HCT116 (cell line): ENCODE data around the gene WWP2. TPM values are rescaled to one million over a fixed set of nuclear protein-coding genes. Genes with fewer than 3 reads are reported as not detected.

Source experiments
- ATAC-seq: fragments of 200-7000 bp; cut with Tn5 transposase; 2 replicates; pipeline ENCODE4 v1.9.1; 2020; ENCODE audit warnings: mild to moderate bottlenecking, moderate library complexity
- BruUV-seq: library from RNA; stranded (reverse); fragments of 400-500 nt; replicated peaks from 2 replicates; lab custom pipeline; 2021; lab: Mats Ljungman, UMichigan
- CTCF ChIA-PET: fragments of 300-600 bp; sonication (Branson Sonifier 250); formaldehyde crosslinking; loops from one replicate; lab custom pipeline; 2021; ENCODE audit warnings: antibody characterized with exemption; lab: Charles Lee
- POLR2A ChIA-PET: fragments of 300-600, 350-600 bp; sonication (Branson Sonifier 250); formaldehyde crosslinking; loops from one replicate; lab custom pipeline; 2021; ENCODE audit warnings: antibody characterized with exemption; lab: Charles Lee
- RAD21 ChIA-PET, 2 experiments: fragments of 300-600 bp; sonication (Branson Sonifier 250); formaldehyde crosslinking; loops; one replicate each; lab custom pipeline; 2023; ENCODE audit warnings: low total read pairs in 2 of 2; ENCODE audit not compliant: uncharacterized antibody in 2 of 2, unreplicated experiment in 2 of 2, low non-redundant PET in 1 of 2; lab: Charles Lee
- DNase-seq: peaks from one replicate; pipeline ENCODE4 v3.0.0-alpha.2; 2010; ENCODE audit warnings: low read depth, low spot score
- H2AFZ ChIP-seq: fragments of 200-600 bp; shearing (Covaris generic), sonication (generic); 2 replicates; pipeline ENCODE4 v1.6.1; 2017; ENCODE audit warnings: low read depth, mixed run types, mixed read lengths, antibody characterized with exemption, low read length; ENCODE audit not compliant: poor library complexity, severe bottlenecking
- H3K27ac ChIP-seq: 2 replicates; pipeline ENCODE4 v1.5.1; 2012; ENCODE audit warnings: low read depth, low read length
- H3K27me3 ChIP-seq: fragments of 200-600 bp; sonication (generic); 2 replicates; pipeline ENCODE4 v1.6.1; 2016; ENCODE audit warnings: mixed run types, low read length, mixed read lengths; ENCODE audit not compliant: insufficient read depth
- H3K36me3 ChIP-seq, 2 experiments: fragments of 200-500 bp in 1 of 2; fragments of 200-600 bp in 1 of 2; sonication (Bioruptor generic) in 1 of 2; sonication (generic) in 1 of 2; 2 replicates each; pipeline versions ENCODE4 v1.5.1 to v1.6.1; 2014 to 2016; ENCODE audit warnings: low read length in 2 of 2, inconsistent platforms in 1 of 2, mixed read lengths in 1 of 2, mixed run types in 1 of 2; ENCODE audit not compliant: insufficient read depth in 2 of 2, control insufficient read depth in 1 of 2
- H3K4me1 ChIP-seq, 2 experiments: fragments of 200-600 bp in 1 of 2; sonication (generic) in 1 of 2; 2 replicates each; pipeline versions ENCODE4 v1.5.1 to v1.6.1; 2012 to 2017; ENCODE audit warnings: low read length in 2 of 2, inconsistent platforms in 1 of 2, mild to moderate bottlenecking in 1 of 2, mixed read lengths in 1 of 2, mixed run types in 1 of 2, moderate library complexity in 1 of 2; ENCODE audit not compliant: insufficient read depth in 2 of 2, control insufficient read depth in 1 of 2
- H3K4me2 ChIP-seq: fragments of 200-600 bp; sonication (generic); 2 replicates; pipeline ENCODE4 v1.6.1; 2017; ENCODE audit warnings: mixed run types, low read length, mixed read lengths
- H3K4me3 ChIP-seq, 2 experiments: fragments of 200-600 bp in 1 of 2; sonication (generic) in 1 of 2; replicated peaks in 1 of 2; 2 replicates each; pipeline ENCODE4 v1.5.1; 2011 to 2016; ENCODE audit warnings: low read length in 2 of 2, control low read depth in 1 of 2, low read depth in 1 of 2, mild to moderate bottlenecking in 1 of 2, mixed read lengths in 1 of 2, mixed run types in 1 of 2
- H3K79me2 ChIP-seq: fragments of 200-600 bp; sonication (generic); 2 replicates; pipeline ENCODE4 v1.6.1; 2017; ENCODE audit warnings: mild to moderate bottlenecking, mixed run types, low read length, moderate library complexity, mixed read lengths; ENCODE audit not compliant: insufficient read depth
- H3K9ac ChIP-seq: fragments of 200-600 bp; sonication (generic); 2 replicates; pipeline ENCODE4 v1.6.1; 2016; ENCODE audit warnings: low read length, mixed read lengths
- H3K9me2 ChIP-seq: fragments of 200-600 bp; sonication (generic), shearing (Covaris generic); 2 replicates; pipeline ENCODE4 v1.6.1; 2017; ENCODE audit warnings: mixed run types, mild to moderate bottlenecking, moderate library complexity; ENCODE audit not compliant: insufficient read depth
- H3K9me3 ChIP-seq, 2 experiments: fragments of 200-500 bp in 1 of 2; fragments of 200-600 bp in 1 of 2; sonication (Bioruptor generic) in 1 of 2; sonication (generic) in 1 of 2; 2 replicates each; pipeline ENCODE4 v1.6.1; 2014 to 2017; ENCODE audit warnings: low read length in 2 of 2, mixed read lengths in 2 of 2, inconsistent platforms in 1 of 2, low read depth in 1 of 2, mild to moderate bottlenecking in 1 of 2, mixed run types in 1 of 2, moderate library complexity in 1 of 2; ENCODE audit not compliant: control insufficient read depth in 1 of 2, insufficient read depth in 1 of 2
- H4K20me1 ChIP-seq: fragments of 200-600 bp; sonication (generic), shearing (Covaris generic); 2 replicates; pipeline ENCODE4 v1.6.1; 2017; ENCODE audit warnings: mixed run types, mild to moderate bottlenecking, moderate library complexity; ENCODE audit not compliant: insufficient read depth
- CBX3 ChIP-seq: IDR thresholded peaks from 2 replicates; pipeline ENCODE4 v1.6.1; 2012; ENCODE audit warnings: low read depth
- CEBPB ChIP-seq: IDR thresholded peaks from 2 replicates; pipeline ENCODE4 v1.6.1; 2012; ENCODE audit warnings: low read depth
- CTCF ChIP-seq, 3 experiments: fragments of 200-600 bp in 1 of 3; sonication (generic) in 1 of 3; IDR thresholded peaks in 2 of 3; conservative IDR thresholded peaks in 1 of 3; 2 replicates each; pipeline ENCODE4 v1.5.1; 2012 to 2017; ENCODE audit warnings: low read depth in 2 of 3, low read length in 2 of 3, antibody characterized with exemption in 1 of 3, borderline replicate concordance in 1 of 3, control low read depth in 1 of 3, mild to moderate bottlenecking in 1 of 3, mixed read lengths in 1 of 3, mixed run types in 1 of 3, moderate library complexity in 1 of 3; ENCODE audit not compliant: insufficient read depth in 1 of 3
- ELF1 ChIP-seq: IDR thresholded peaks from 2 replicates; pipeline ENCODE4 v1.6.1; 2012; ENCODE audit warnings: low read depth, borderline replicate concordance
- EZH2 ChIP-seq: fragments of 200-600 bp; sonication (generic); IDR thresholded peaks from 2 replicates; pipeline ENCODE4 v1.6.1; 2017; ENCODE audit warnings: antibody characterized with exemption, mixed run types
- EZH2phosphoT487 ChIP-seq: fragments of 200-600 bp; IDR thresholded peaks from 2 replicates; pipeline ENCODE4 v1.6.1; 2018; ENCODE audit warnings: antibody characterized with exemption, borderline replicate concordance
- FOSL1 ChIP-seq: IDR thresholded peaks from 2 replicates; pipeline ENCODE4 v1.6.1; 2012; ENCODE audit warnings: low read depth
- SIN3A ChIP-seq: IDR thresholded peaks from 2 replicates; pipeline ENCODE4 v1.6.1; 2012; ENCODE audit warnings: low read depth
- SP1 ChIP-seq: IDR thresholded peaks from 2 replicates; pipeline ENCODE4 v1.6.1; 2012; ENCODE audit warnings: low read depth
- SRF ChIP-seq: IDR thresholded peaks from 2 replicates; pipeline ENCODE4 v1.6.1; 2012; ENCODE audit warnings: low read depth
- ZNF274 ChIP-seq: fragments of 200-500 bp; sonication (Bioruptor generic); IDR thresholded peaks from 2 replicates; pipeline ENCODE4 v1.6.1; 2014; ENCODE audit warnings: mild to moderate bottlenecking, low read depth, low read length, inconsistent platforms
- intact Hi-C: fragments of 100-400 bp; cut with micrococcal nuclease; formaldehyde crosslinking; loops from 2 replicates; pipeline ENCODE4 v1.10.0; 2022
- total RNA-seq: library from RNA; stranded (reverse); gene quantifications from one replicate; pipeline ENCODE4 v1.2.1, GENCODE V29; 2021; ENCODE audit not compliant: unreplicated experiment

Gene WWP2
- total RNA-seq, 1 experiment from 2014 or later = 44.2 TPM

- Histone ChIP-seq H3K9ac (no peak overlapping the region), H3K27me3 (no peaks in the 10 kb centered on the region), H3K4me1 (no peaks in the 10 kb centered on the region), H3K27ac (no peak overlapping the region), H2AFZ (no peak overlapping the region), H3K9me3 (peaks cover 0 to 10% of the 10 kb centered on the region in 2 experiments; a peak in 1 of 4 replicates), H3K9me2 (no peaks in the 10 kb centered on the region), H3K4me2 (no peak overlapping the region), H4K20me1 (no peaks in the 10 kb centered on the region), H3K4me3 (no peak overlapping the region), H3K36me3 (no peaks in the 10 kb centered on the region), H3K79me2 (no peaks in the 10 kb centered on the region)
- CTCF ChIA-PET = no interaction called here
- POLR2A ChIA-PET = no interaction called here
- intact Hi-C loops = no loop called here
- ATAC-seq = no peak
- DNase-seq = no peak
- TF ChIP-seq SIN3A (no peak), SP1 (no peak), EZH2phosphoT487 (no peak), ZNF274 (no peak), ELF1 (no peak), EZH2 (no peak), SRF (no peak), CTCF (IDR thresholded peaks at IDR 0.05 in 2 of 3, conservative IDR thresholded peaks at IDR 0.05 in 1 of 3; ENCODE audit: borderline replicate concordance in 1 of 3, insufficient read depth in 1 of 3, low read depth in 2 of 3, low read length in 2 of 3) (no peak), FOSL1 (no peak), CEBPB (no peak), CBX3 (no peak)
- RAD21 ChIA-PET = no interaction called here
- BruUV-seq = no TSS peak
Observed at GRCh38 chr16:69872888-69873287, 110.8 kb downstream of the WWP2 start.
